Tibial nerve (tissue), 4 donors: ENCODE results near the gene IGIP.

Experiments used
- CTCF ChIP-seq, 5 experiments: fragments of 200-600 bp in 3 of 5; fragments of 450-650 bp in 2 of 5; sonication (generic) in 3 of 5; IDR thresholded peaks; one replicate each; pipeline ENCODE4 v1.5.1; 2016 to 2019; ENCODE audit warnings: antibody characterized with exemption in 5 of 5, mild to moderate bottlenecking in 3 of 5, moderate library complexity in 2 of 5
- EP300 ChIP-seq, 2 donors: sonication (generic); formaldehyde crosslinking; IDR thresholded peaks; one replicate each; pipeline ENCODE4 v1.6.1; 2017; ENCODE audit warnings: antibody characterized with exemption in 2 of 2, mild to moderate bottlenecking in 1 of 2
- POLR2A ChIP-seq, 2 donors: fragments of 450-650 bp; IDR thresholded peaks; one replicate each; pipeline ENCODE4 v1.6.1; 2017; ENCODE audit warnings: antibody characterized with exemption in 2 of 2, mild to moderate bottlenecking in 2 of 2, moderate library complexity in 2 of 2

GRCh38 chr5:140166911-140167310, 41.2 kb downstream of the IGIP start:
- no peak for TF ChIP-seq POLR2A (IDR thresholded peaks at IDR 0.05)
- no peak for TF ChIP-seq CTCF (IDR thresholded peaks at IDR 0.05)
- TF ChIP-seq EP300 (IDR thresholded peaks at IDR 0.05) = peak in 1 of 2 donors; percentile 19
